Pancreas (tissue), 10 donors: ENCODE data around the gene SH3BP2. TPM values are rescaled to one million over a fixed set of nuclear protein-coding genes. Genes with fewer than 3 reads are reported as not detected.

Experiments
- ATAC-seq, 4 donors: fragments of 200-7000 bp; cut with Tn5 transposase; one replicate each; pipeline versions ENCODE4 v1.8.0 to v1.9.1; 2020; ENCODE audit warnings: mild to moderate bottlenecking in 4 of 4, moderate library complexity in 4 of 4
- DNase-seq, 6 donors: peaks; one replicate each; pipeline ENCODE4 v3.0.0-alpha.2; 2020
- FAIRE-seq: peaks from 2 replicates; lab custom pipeline; 2012; peaks lifted over from hg19 to GRCh38; lab: Jason Lieb, UNC
- H3K27ac ChIP-seq, 4 donors: fragments of 200-600 bp; sonication (generic); 1 replicate in 3 of 4; 2 replicates in 1 of 4; pipeline versions ENCODE4 v1.5.0 to v1.8.0; 2020
- H3K27me3 ChIP-seq, 4 donors: fragments of 200-600 bp; one replicate each; pipeline ENCODE4 v1.8.0; 2021
- H3K36me3 ChIP-seq, 3 donors: fragments of 200-600 bp; sonication (generic) in 1 of 3; one replicate each; pipeline versions ENCODE4 v1.5.0 to v1.8.0; 2020 to 2021
- H3K4me1 ChIP-seq, 3 donors: fragments of 200-600 bp; one replicate each; pipeline ENCODE4 v1.8.0; 2021
- H3K4me3 ChIP-seq, 4 donors: fragments of 200-600 bp; sonication (generic) in 2 of 4; one replicate each; pipeline versions ENCODE4 v1.5.0 to v1.8.0; 2020 to 2021
- H3K9me3 ChIP-seq, 4 donors: fragments of 200-600 bp; one replicate each; pipeline ENCODE4 v1.8.0; 2021
- CTCF ChIP-seq, 4 donors: fragments of 200-600 bp; sonication (generic) in 3 of 4; IDR thresholded peaks; one replicate each; pipeline versions ENCODE4 v1.5.0 to v1.8.0; 2021; ENCODE audit warnings: antibody characterized with exemption in 4 of 4
- WGBS, 2 donors: extraction: QIAGEN DNeasy Blood & Tissue Kit; methylation state at CpG; one replicate each; pipeline ENCODE4 v1.1.7; 2013; 5-methylcytosine and 5-hydroxymethylcytosine counted together
- intact Hi-C, 3 donors: fragments of 100-400 bp; cut with DNase I; formaldehyde crosslinking; loops; one replicate each; pipeline versions ENCODE4 v1.11.1 to v1.14.2; 2022
- polyA plus RNA-seq, 2 donors: library from polyadenylated mRNA; stranded (reverse); fragments of 200-250 nt; gene quantifications; one replicate each; pipeline ENCODE4 v1.2.3, GENCODE V29; 2013
- total RNA-seq, 6 donors: library from RNA; stranded (reverse); fragmentation: NEBNext Ultra II Directional in 4 of 6; extraction: Animal tissue kit (Norgen Biotek cat#: 25700) in 4 of 6; gene quantifications; one replicate each; pipeline versions ENCODE4 v1.2.1 to v1.2.4, GENCODE V29; 2021 to 2023
- donor health status: healthy with polysubstance abuse.
- donor health status: DM: no; HTN: no; CAD: no; lungs with moderate emphysema.
- donor health status: DM: no; HTN: no; CAD: no.
- donor health status: control.
- donor health status: control.
- donor health status: Bipolar disorder and iron deficiency.
- donor health status: DM: yes; HTN: yes; CAD: no.
- donor health status: DM: no; HTN: no; CAD: no.
- donor health status: DM: no; HTN: no; CAD: no.
- donor health status: DM: yes; HTN: yes; CAD: no.

Gene SH3BP2
- total and polyA plus RNA-seq, 8 donors: 12.3 to 56.5 (median 27.0) TPM

- no peak for TF ChIP-seq CTCF (IDR thresholded peaks at IDR 0.05)
- no peak for ATAC-seq
Observed at GRCh38 chr4:2765832-2766526, 26.9 kb upstream of the SH3BP2 start.

GRCh38 chr4:2767046-2767704 lies 25.7 kb upstream of the SH3BP2 start:
- ATAC-seq (no peak), DNase-seq (peak in 1 of 6 donors; percentile 30), FAIRE-seq (no peak)
- H3K36me3 ChIP-seq: no peaks in the 10 kb centered on the region
- no peak for TF ChIP-seq CTCF (IDR thresholded peaks at IDR 0.05)
- H3K4me1 ChIP-seq: peaks cover under 1 to 6% (median 1%) of the 10 kb centered on the region in 3 donors
- no peak overlapping the region for H3K27ac ChIP-seq
- no peaks in the 10 kb centered on the region for H3K9me3 ChIP-seq
- intact Hi-C loops: loop anchor here in 2 of 3 donors (10.0 kb wide), 2 partner anchors 168 to 268 kb away; no protein-coding TSS in a partner anchor
- H3K27me3 ChIP-seq: no peaks in the 10 kb centered on the region
- WGBS, 2 donors: 83 to 90% methylated on average over 5 of the region's 5 CpGs
- H3K4me3 ChIP-seq: no peak overlapping the region

More at GRCh38 chr4:2765832-2766526, 26.9 kb upstream of the SH3BP2 start:
- Histone ChIP-seq H3K4me3 (no peak overlapping the region), H3K27me3 (no peaks in the 10 kb centered on the region), H3K36me3 (no peaks in the 10 kb centered on the region), H3K4me1 (peaks cover 8 to 13% (median 10%) of the 10 kb centered on the region in 3 donors), H3K27ac (no peak overlapping the region), H3K9me3 (no peaks in the 10 kb centered on the region)
- intact Hi-C loops: loop anchor here in 2 of 3 donors (10.0 kb wide), 2 partner anchors 169 to 269 kb away; no protein-coding TSS in a partner anchor
- peak in 1 of 6 donors; percentile 30 for DNase-seq
- 88 to 92% methylated on average over 12 of the region's 12 CpGs for WGBS, 2 donors
- no peak for FAIRE-seq

GRCh38 chr4:2767705-2768074 lies 25.2 kb upstream of the SH3BP2 start:
- intact Hi-C loops: loop anchor here in 2 of 3 donors (10.0 kb wide), 2 partner anchors 167 to 267 kb away; no protein-coding TSS in a partner anchor
- no peaks in the 10 kb centered on the region for H3K9me3 ChIP-seq
- peak in 1 of 6 donors; percentile 43 for DNase-seq
- no peak for FAIRE-seq
- H3K4me1 ChIP-seq: peaks cover 0 to 6% (median 0%) of the 10 kb centered on the region in 3 donors
- no peak for TF ChIP-seq CTCF (IDR thresholded peaks at IDR 0.05)
- no peak for ATAC-seq
- 84 to 87% methylated on average over 11 of the region's 11 CpGs for WGBS, 2 donors
- no peaks in the 10 kb centered on the region for H3K27me3 ChIP-seq
- H3K36me3 ChIP-seq: no peaks in the 10 kb centered on the region
- H3K4me3 ChIP-seq: no peak overlapping the region
- H3K27ac ChIP-seq: no peak overlapping the region

- peaks cover 0 to 6% (median 0%) of the 10 kb centered on the region in 3 donors for H3K4me1 ChIP-seq
- H3K4me3 ChIP-seq: no peak overlapping the region
- no peak for ATAC-seq
- DNase-seq: no peak
- no peak overlapping the region for H3K27ac ChIP-seq
- no peaks in the 10 kb centered on the region for H3K9me3 ChIP-seq
- no peaks in the 10 kb centered on the region for H3K36me3 ChIP-seq
- intact Hi-C loops: loop anchor here in 2 of 3 donors (10.0 kb wide), 2 partner anchors 167 to 267 kb away; no protein-coding TSS in a partner anchor
- TF ChIP-seq CTCF (IDR thresholded peaks at IDR 0.05): no peak
- H3K27me3 ChIP-seq: no peaks in the 10 kb centered on the region
- 87 to 91% methylated on average over 9 of the region's 9 CpGs for WGBS, 2 donors
- FAIRE-seq: no peak
Observed at GRCh38 chr4:2768124-2768523, 24.8 kb upstream of the SH3BP2 start.
